Stimulated activated CD8-positive, alpha-beta memory T cell treated with anti-CD3 and anti-CD28 coated beads, Interleukin-4, amount 100 ng/mL, for 48 hours (primary cell): ENCODE data around the gene GTF2H4.

Source experiments
- DNase-seq: peaks from one replicate; pipeline ENCODE4 v3.0.0-alpha.2; 2020

The GTF2H4 gene

GRCh38 chr6:30960907-30961673 lies 53.1 kb downstream of the GTF2H4 start:
- no peak for DNase-seq

- DNase-seq: no peak
Measured at GRCh38 chr6:30962716-30963115, 54.7 kb downstream of the GTF2H4 start.

GRCh38 chr6:30963641-30964040 lies 55.6 kb downstream of the GTF2H4 start:
- DNase-seq: no peak
